Fibroblast of lung (primary cell): Measurements from ENCODE around the gene SCEL. TPM values are rescaled to one million over a fixed set of nuclear protein-coding genes. Genes with fewer than 3 reads are reported as not detected.

ENCODE experiments used
- DNase-seq, 2 donors: peaks; one replicate each; pipeline versions ENCODE4 v3.0.0 to v3.0.0-alpha.2; 2010; ENCODE audit warnings: low read depth in 2 of 2
- H2AFZ ChIP-seq: 2 replicates; pipeline ENCODE4 v1.5.1; 2012; ENCODE audit warnings: low read length, control low read depth, inconsistent platforms
- H3K27ac ChIP-seq: 2 replicates; pipeline ENCODE4 v1.5.1; 2011; ENCODE audit warnings: low read length, control low read depth; ENCODE audit not compliant: insufficient read depth
- H3K27me3 ChIP-seq: 2 replicates; pipeline ENCODE4 v1.5.1; 2011; ENCODE audit warnings: mild to moderate bottlenecking, low read length; ENCODE audit not compliant: control insufficient read depth, insufficient read depth
- H3K36me3 ChIP-seq: 2 replicates; pipeline ENCODE4 v1.5.1; 2011; ENCODE audit warnings: low read length; ENCODE audit not compliant: control insufficient read depth, insufficient read depth
- H3K4me1 ChIP-seq: 2 replicates; pipeline ENCODE4 v1.5.1; 2011; ENCODE audit warnings: low read length; ENCODE audit not compliant: control insufficient read depth, insufficient read depth; ENCODE audit errors: extremely low read depth
- H3K4me2 ChIP-seq: 2 replicates; pipeline ENCODE4 v1.5.1; 2011; ENCODE audit warnings: low read length, control low read depth; ENCODE audit not compliant: insufficient read depth; ENCODE audit errors: extremely low read depth
- H3K4me3 ChIP-seq, 4 experiments: fragments of 200-600 bp in 1 of 4; sonication (generic) in 1 of 4; replicated peaks in 1 of 4; 2 replicates each; pipeline ENCODE4 v1.5.1; 2011 to 2016; ENCODE audit warnings: low read length in 4 of 4, low read depth in 3 of 4, mild to moderate bottlenecking in 3 of 4, control low read depth in 2 of 4, inconsistent platforms in 1 of 4, mixed read lengths in 1 of 4; ENCODE audit not compliant: insufficient read depth in 1 of 4; ENCODE audit errors: control extremely low read depth in 1 of 4
- H3K79me2 ChIP-seq: 2 replicates; pipeline ENCODE4 v1.5.1; 2012; ENCODE audit warnings: mild to moderate bottlenecking, low read length, inconsistent platforms; ENCODE audit not compliant: control insufficient read depth, insufficient read depth
- H3K9ac ChIP-seq: 2 replicates; pipeline ENCODE4 v1.5.1; 2011; ENCODE audit warnings: mild to moderate bottlenecking, low read length, control low read depth; ENCODE audit not compliant: insufficient read depth
- H3K9me3 ChIP-seq: 2 replicates; pipeline ENCODE4 v1.5.1; 2012; ENCODE audit warnings: low read depth, low read length; ENCODE audit not compliant: control insufficient read depth, insufficient read depth
- H4K20me1 ChIP-seq: 2 replicates; pipeline ENCODE4 v1.5.1; 2011; ENCODE audit warnings: low read length; ENCODE audit not compliant: control insufficient read depth, insufficient read depth; ENCODE audit errors: extremely low read depth
- CTCF ChIP-seq, 2 donors: IDR thresholded peaks in 1 of 2; conservative IDR thresholded peaks in 1 of 2; 1 replicate in 1 of 2; 2 replicates in 1 of 2; pipeline ENCODE4 v1.5.1; 2011 to 2012; ENCODE audit warnings: low read length in 2 of 2, control low read depth in 1 of 2, inconsistent platforms in 1 of 2, low read depth in 1 of 2, mild to moderate bottlenecking in 1 of 2
- EZH2 ChIP-seq: IDR thresholded peaks from 2 replicates; pipeline ENCODE4 v1.5.1; 2012; ENCODE audit warnings: low read length, control low read depth, mild to moderate bottlenecking; ENCODE audit errors: missing control alignments
- polyA plus RNA-seq, 2 donors: library from polyadenylated mRNA; depleted of rRNA in 1 of 2; stranded (reverse) in 1 of 2; unstranded in 1 of 2; fragments of >200 nt; gene quantifications; 2 replicates each; pipeline ENCODE4 v1.2.1, GENCODE V29; 2011 to 2012; ENCODE audit warnings: missing spikeins in 1 of 2
- total RNA-seq: library from RNA; depleted of rRNA; stranded (reverse); fragments of >200 nt; gene quantifications from 2 replicates; pipeline ENCODE4 v1.2.1, GENCODE V29; 2014

Gene SCEL
- total and polyA plus RNA-seq, 2 donors (not counting 1 experiment from before 2014, with no cell fraction given), result not detected

GRCh38 chr13:77584106-77584505 is 48.6 kb downstream of the SCEL start:
- no peak overlapping the region for H3K9ac ChIP-seq
- no peaks in the 10 kb centered on the region for H3K79me2 ChIP-seq
- no peaks in the 10 kb centered on the region for H3K9me3 ChIP-seq
- no peak overlapping the region for H3K27ac ChIP-seq
- no peak for TF ChIP-seq CTCF (conservative IDR thresholded peaks at IDR 0.05 in 1 of 2, IDR thresholded peaks at IDR 0.05 in 1 of 2; ENCODE audit: low read depth in 1 of 2, low read length in 2 of 2)
- TF ChIP-seq EZH2, result no peak
- peak in 1 of 2 donors; percentile 6 for DNase-seq
- no peak overlapping the region for H2AFZ ChIP-seq
- no peaks in the 10 kb centered on the region for H3K4me1 ChIP-seq
- no peaks in the 10 kb centered on the region for H3K27me3 ChIP-seq
- H3K4me3 ChIP-seq, result no peak overlapping the region
- no peaks in the 10 kb centered on the region for H4K20me1 ChIP-seq
- H3K4me2 ChIP-seq, result no peak overlapping the region
- no peaks in the 10 kb centered on the region for H3K36me3 ChIP-seq

GRCh38 chr13:77595166-77595810 is 59.8 kb downstream of the SCEL start:
- Histone ChIP-seq H3K4me1 (no peaks in the 10 kb centered on the region), H4K20me1 (no peaks in the 10 kb centered on the region), H3K4me3 (no peak overlapping the region), H3K4me2 (no peak overlapping the region), H3K9ac (no peak overlapping the region), H3K79me2 (no peaks in the 10 kb centered on the region), H3K36me3 (no peaks in the 10 kb centered on the region), H3K27me3 (no peaks in the 10 kb centered on the region), H3K27ac (no peak overlapping the region), H3K9me3 (no peaks in the 10 kb centered on the region), H2AFZ (no peak overlapping the region)
- DNase-seq, result no peak
- no peak for TF ChIP-seq EZH2
- TF ChIP-seq CTCF (conservative IDR thresholded peaks at IDR 0.05 in 1 of 2, IDR thresholded peaks at IDR 0.05 in 1 of 2; ENCODE audit: low read depth in 1 of 2, low read length in 2 of 2), result no peak

- H3K9me3 ChIP-seq, result no peaks in the 10 kb centered on the region
- no peak overlapping the region for H3K9ac ChIP-seq
- H3K27me3 ChIP-seq, result no peaks in the 10 kb centered on the region
- H3K4me1 ChIP-seq, result no peaks in the 10 kb centered on the region
- H2AFZ ChIP-seq, result no peak overlapping the region
- H3K79me2 ChIP-seq, result no peaks in the 10 kb centered on the region
- no peak overlapping the region for H3K4me3 ChIP-seq
- H3K4me2 ChIP-seq, result no peak overlapping the region
- no peaks in the 10 kb centered on the region for H3K36me3 ChIP-seq
- no peak overlapping the region for H3K27ac ChIP-seq
- no peak for DNase-seq
- no peaks in the 10 kb centered on the region for H4K20me1 ChIP-seq
- TF ChIP-seq EZH2 (no peak), CTCF (conservative IDR thresholded peaks at IDR 0.05 in 1 of 2, IDR thresholded peaks at IDR 0.05 in 1 of 2; ENCODE audit: low read depth in 1 of 2, low read length in 2 of 2) (no peak)
Observed at GRCh38 chr13:77596777-77597176, 61.3 kb downstream of the SCEL start.
